Peyer's patch (tissue), 4 donors: ENCODE measurements around the gene ZC3HAV1. TPM values are rescaled to one million over a fixed set of nuclear protein-coding genes. Genes with fewer than 3 reads are reported as not detected.
"Not testable (repeated sequence)": the region's sequence is repeated elsewhere in the genome, so short reads cannot be mapped to it uniquely, and the experiment has no call there.

Source experiments
- DNase-seq, 3 donors: peaks; one replicate each; pipeline ENCODE4 v3.0.0-alpha.2; 2017 to 2019
- H3K27ac ChIP-seq, 4 donors: fragments of 200-600 bp; sonication (generic); one replicate each; pipeline ENCODE4 v1.5.1; 2016 to 2019
- H3K27me3 ChIP-seq, 2 donors: fragments of 200-600 bp; sonication (generic); one replicate each; pipeline ENCODE4 v1.5.1; 2019
- H3K36me3 ChIP-seq, 3 donors: fragments of 200-600 bp; sonication (generic); one replicate each; pipeline ENCODE4 v1.5.1; 2016 to 2019
- H3K4me1 ChIP-seq, 4 donors: fragments of 200-600 bp; sonication (generic); one replicate each; pipeline ENCODE4 v1.5.1; 2016 to 2019
- H3K4me3 ChIP-seq, 4 donors: fragments of 200-600 bp; sonication (generic); 1 replicate in 3 of 4; 2 replicates in 1 of 4; pipeline ENCODE4 v1.5.1; 2016 to 2019; ENCODE audit warnings: mild to moderate bottlenecking in 1 of 4
- H3K9me3 ChIP-seq, 4 donors: fragments of 200-600 bp; sonication (generic); one replicate each; pipeline ENCODE4 v1.5.1; 2016 to 2019; ENCODE audit warnings: mild to moderate bottlenecking in 1 of 4
- CTCF ChIP-seq, 6 experiments: fragments of 450-650 bp in 4 of 6; fragments of 200-600 bp in 2 of 6; sonication (generic) in 1 of 6; IDR thresholded peaks; one replicate each; pipeline ENCODE4 v1.5.1; 2017 to 2019; ENCODE audit warnings: antibody characterized with exemption in 6 of 6, mild to moderate bottlenecking in 3 of 6, moderate library complexity in 1 of 6
- POLR2A ChIP-seq, 2 donors: fragments of 450-650 bp; IDR thresholded peaks; one replicate each; pipeline ENCODE4 v1.5.1; 2017; ENCODE audit warnings: antibody characterized with exemption in 2 of 2, mild to moderate bottlenecking in 2 of 2, moderate library complexity in 2 of 2
- total RNA-seq, 4 donors: library from RNA; depleted of rRNA; stranded (reverse); fragments of >200 nt; gene quantifications; one replicate each; pipeline ENCODE4 v1.1.0, GENCODE V29; 2016

Gene ZC3HAV1
- total RNA-seq, 4 donors from 2014 or later, result 23.5 to 42.1 (median 32.7) TPM

DNA sequence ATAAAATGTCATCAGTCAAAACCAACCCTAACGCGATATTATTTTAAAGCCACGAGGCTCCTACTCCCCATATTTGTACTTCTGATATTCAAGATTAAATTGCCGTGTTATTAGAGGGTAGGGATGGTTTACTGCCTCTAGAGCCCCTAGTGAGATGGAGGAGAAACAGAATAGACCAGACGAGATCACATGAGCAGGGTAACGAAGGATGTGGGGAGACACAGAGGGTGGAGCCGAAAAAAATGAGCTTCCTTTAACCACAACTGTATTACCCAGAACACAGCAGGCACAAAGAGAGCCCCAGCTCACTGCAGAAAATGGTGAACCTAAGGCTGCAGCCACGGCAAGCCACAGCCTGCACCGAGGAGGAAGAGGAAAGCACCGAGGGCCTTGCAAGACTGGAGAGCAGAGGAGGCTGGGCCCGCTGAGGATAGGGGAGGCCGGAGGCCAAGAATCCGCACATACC is 14.3 kb downstream of the ZC3HAV1 start:
- Histone ChIP-seq H3K4me1 (peaks cover 0 to 20% (median 8%) of the 10 kb centered on the region in 4 donors), H3K27ac (peak overlapping the region; percentile 60 to 79 (median 65)), H3K36me3 (peaks cover 0 to 7% (median 0%) of the 10 kb centered on the region in 3 donors), H3K4me3 (peak overlapping the region in 3 of 4 donors; percentile 6 to 18 (median 11)), H3K9me3 (no peaks in the 10 kb centered on the region), H3K27me3 (no peaks in the 10 kb centered on the region)
- peak in 2 of 3 donors; percentile 84 to 91 for DNase-seq
- TF ChIP-seq POLR2A (IDR thresholded peaks at IDR 0.05) (peak in 1 of 2 donors; percentile 30), CTCF (IDR thresholded peaks at IDR 0.05) (peak in 1 of 6 experiments; percentile 4)

DNA sequence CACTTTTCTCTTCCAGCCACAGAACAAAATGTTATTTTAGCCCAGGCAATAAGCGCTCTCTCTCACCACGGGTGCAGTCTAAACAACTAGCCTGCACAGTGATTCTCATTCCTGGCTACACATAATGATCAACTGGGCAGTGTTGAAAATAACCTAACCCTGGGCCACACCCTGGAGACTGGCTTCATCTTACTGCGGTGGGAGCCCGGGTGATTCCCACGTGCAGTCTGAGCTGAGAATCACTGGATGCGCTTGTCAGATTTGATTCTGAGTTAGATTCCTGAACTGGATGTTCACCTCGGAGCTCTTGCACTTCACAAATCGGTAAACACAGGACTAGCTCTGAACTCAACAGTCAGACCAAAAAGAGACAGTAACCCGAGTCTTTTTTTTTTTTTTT is 14.9 kb downstream of the ZC3HAV1 start:
- Histone ChIP-seq H3K36me3 (peaks cover 0 to 9% (median 0%) of the 10 kb centered on the region in 3 donors), H3K27ac (peak overlapping the region; percentile 51 to 79 (median 60)), H3K4me3 (peak overlapping the region in 3 of 4 donors; percentile 6 to 18 (median 8)), H3K27me3 (no peaks in the 10 kb centered on the region), H3K4me1 (peaks cover 0 to 19% (median 7%) of the 10 kb centered on the region in 4 donors), H3K9me3 (no peaks in the 10 kb centered on the region)
- TF ChIP-seq POLR2A (IDR thresholded peaks at IDR 0.05) (no peak), CTCF (IDR thresholded peaks at IDR 0.05) (no peak)
- peak in 1 of 3 donors; percentile 25 for DNase-seq

- peak overlapping the region; percentile 60 to 79 (median 64) for H3K27ac ChIP-seq
- peak overlapping the region in 3 of 4 donors; percentile 8 to 18 (median 11) for H3K4me3 ChIP-seq
- H3K4me1 ChIP-seq, result peaks cover 0 to 13% (median 5%) of the 10 kb centered on the region in 4 donors
- no peak for DNase-seq
- TF ChIP-seq POLR2A (IDR thresholded peaks at IDR 0.05), result no peak
- no peak for TF ChIP-seq CTCF (IDR thresholded peaks at IDR 0.05)
- peaks cover 0 to 15% (median 0%) of the 10 kb centered on the region in 3 donors for H3K36me3 ChIP-seq
- no peaks in the 10 kb centered on the region for H3K27me3 ChIP-seq
- H3K9me3 ChIP-seq, result no peaks in the 10 kb centered on the region
These were observed 15.5 kb downstream of the ZC3HAV1 start for GRCh38 chr7:139094030-139094429.

DNA sequence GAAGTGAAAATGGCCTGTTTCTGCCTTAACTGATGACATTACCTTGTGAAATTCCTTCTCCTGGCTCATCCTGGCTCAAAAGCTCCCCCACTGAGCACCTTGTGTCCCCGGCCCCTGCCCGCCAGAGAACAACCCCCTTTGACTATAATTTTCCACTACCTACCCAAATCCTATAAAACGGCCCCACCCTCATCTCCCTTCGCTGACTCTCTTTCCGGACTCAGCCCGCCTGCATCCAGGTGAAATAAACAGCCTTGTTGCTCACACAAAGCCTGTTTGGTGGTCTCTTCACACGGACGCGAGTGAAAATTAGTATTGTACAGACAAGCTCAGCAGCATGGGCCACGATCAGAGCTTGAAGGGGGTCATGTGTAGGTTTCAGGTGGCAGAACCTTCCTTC is 16.0 kb downstream of the ZC3HAV1 start:
- Histone ChIP-seq H3K4me1 (peaks cover 0 to 13% (median 5%) of the 10 kb centered on the region in 4 donors), H3K27ac (peak overlapping the region; percentile 60 to 79 (median 64)), H3K36me3 (peaks cover 0 to 18% (median 0%) of the 10 kb centered on the region in 3 donors), H3K4me3 (peak overlapping the region in 2 of 4 donors; percentile 2 to 18)
- DNase-seq, H3K27me3 ChIP-seq, H3K9me3 ChIP-seq: not testable (repeated sequence)

DNA sequence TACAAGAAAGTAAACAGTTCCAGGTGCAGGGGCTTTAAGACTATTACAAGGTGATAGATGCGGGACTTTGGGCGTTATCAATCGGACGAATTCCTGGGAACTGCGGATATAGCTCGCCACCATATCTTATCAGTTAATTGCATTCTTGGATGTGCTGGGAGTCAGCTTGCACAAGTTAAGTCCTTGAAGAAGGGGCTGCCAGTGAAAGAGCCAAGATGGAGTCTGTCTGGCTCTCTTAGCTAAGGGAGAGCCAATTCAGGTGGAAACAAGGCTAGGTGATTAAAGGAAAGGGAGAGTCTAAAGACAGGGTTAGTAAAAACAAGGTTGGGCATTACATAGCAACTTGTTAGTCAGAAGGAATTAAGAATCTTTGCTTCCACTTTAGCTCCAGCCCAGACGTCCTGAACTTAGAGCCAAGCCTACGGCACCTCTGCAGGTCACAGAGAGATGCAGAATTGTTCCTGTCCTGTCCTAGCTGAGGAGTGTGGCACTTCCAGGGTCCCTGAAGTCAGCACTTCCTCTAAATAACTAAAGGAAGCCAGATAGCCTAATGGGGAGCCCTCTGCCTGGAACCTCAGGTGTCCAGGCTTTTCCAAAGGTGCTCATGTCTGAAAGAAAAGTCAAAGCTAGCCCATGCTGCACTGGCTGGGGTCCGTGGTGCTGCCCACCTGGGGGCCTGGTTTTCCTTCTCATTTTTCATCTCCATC is 17.3 kb downstream of the ZC3HAV1 start:
- Histone ChIP-seq H3K27me3 (no peaks in the 10 kb centered on the region), H3K4me3 (no peak overlapping the region), H3K36me3 (peaks cover 0 to 30% (median 0%) of the 10 kb centered on the region in 3 donors), H3K4me1 (peaks cover 0 to 13% (median 5%) of the 10 kb centered on the region in 4 donors), H3K9me3 (no peaks in the 10 kb centered on the region), H3K27ac (peak overlapping the region in 3 of 4 donors; percentile 61 to 79 (median 68))
- no peak for DNase-seq
- TF ChIP-seq POLR2A (IDR thresholded peaks at IDR 0.05) (no peak), CTCF (IDR thresholded peaks at IDR 0.05) (no peak)

DNA sequence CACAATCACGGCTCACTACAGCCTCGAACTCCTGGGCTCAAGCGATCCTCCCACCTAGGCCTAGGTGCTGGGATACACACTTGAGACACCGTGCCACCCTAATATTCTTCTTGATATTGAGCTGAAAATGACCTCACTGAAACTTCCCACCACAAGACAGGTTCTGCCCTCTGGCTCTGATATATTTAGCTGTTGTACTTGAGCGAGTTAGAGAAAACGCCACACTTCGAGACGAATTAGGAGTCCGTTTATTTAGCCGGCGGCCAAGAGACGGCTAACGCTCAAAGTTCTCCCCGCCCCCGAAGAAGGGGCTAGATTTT is 17.9 kb downstream of the ZC3HAV1 start:
- no peak overlapping the region for H3K4me3 ChIP-seq
- H3K27ac ChIP-seq, result peak overlapping the region; percentile 14 to 40 (median 24)
- H3K4me1 ChIP-seq, result peaks cover 0 to 13% (median 5%) of the 10 kb centered on the region in 4 donors
- no peak for DNase-seq
- H3K9me3 ChIP-seq, result no peaks in the 10 kb centered on the region
- no peaks in the 10 kb centered on the region for H3K27me3 ChIP-seq
- H3K36me3 ChIP-seq, result peaks cover 0 to 34% (median 0%) of the 10 kb centered on the region in 3 donors
- no peak for TF ChIP-seq POLR2A (IDR thresholded peaks at IDR 0.05)
- no peak for TF ChIP-seq CTCF (IDR thresholded peaks at IDR 0.05)
